Pancreas (tissue), 10 donors: ENCODE results near the gene PACS2. TPM values are rescaled to one million over a fixed set of nuclear protein-coding genes. Genes with fewer than 3 reads are reported as not detected.
"Not testable (repeated sequence)": the region's sequence is repeated elsewhere in the genome, so short reads cannot be mapped to it uniquely, and the experiment has no call there.

ENCODE experiments used
- ATAC-seq, 4 donors: fragments of 200-7000 bp; cut with Tn5 transposase; one replicate each; pipeline versions ENCODE4 v1.8.0 to v1.9.1; 2020; ENCODE audit warnings: mild to moderate bottlenecking in 4 of 4, moderate library complexity in 4 of 4
- DNase-seq, 6 donors: peaks; one replicate each; pipeline ENCODE4 v3.0.0-alpha.2; 2020
- FAIRE-seq: peaks from 2 replicates; lab custom pipeline; 2012; peaks lifted over from hg19 to GRCh38; lab: Jason Lieb, UNC
- H3K27ac ChIP-seq, 4 donors: fragments of 200-600 bp; sonication (generic); 1 replicate in 3 of 4; 2 replicates in 1 of 4; pipeline versions ENCODE4 v1.5.0 to v1.8.0; 2020
- H3K27me3 ChIP-seq, 4 donors: fragments of 200-600 bp; one replicate each; pipeline ENCODE4 v1.8.0; 2021
- H3K36me3 ChIP-seq, 3 donors: fragments of 200-600 bp; sonication (generic) in 1 of 3; one replicate each; pipeline versions ENCODE4 v1.5.0 to v1.8.0; 2020 to 2021
- H3K4me1 ChIP-seq, 3 donors: fragments of 200-600 bp; one replicate each; pipeline ENCODE4 v1.8.0; 2021
- H3K4me3 ChIP-seq, 4 donors: fragments of 200-600 bp; sonication (generic) in 2 of 4; one replicate each; pipeline versions ENCODE4 v1.5.0 to v1.8.0; 2020 to 2021
- H3K9me3 ChIP-seq, 4 donors: fragments of 200-600 bp; one replicate each; pipeline ENCODE4 v1.8.0; 2021
- WGBS, 2 donors: extraction: QIAGEN DNeasy Blood & Tissue Kit; methylation state at CpG; one replicate each; pipeline ENCODE4 v1.1.7; 2013; 5-methylcytosine and 5-hydroxymethylcytosine counted together
- intact Hi-C, 3 donors: fragments of 100-400 bp; cut with DNase I; formaldehyde crosslinking; loops; one replicate each; pipeline versions ENCODE4 v1.11.1 to v1.14.2; 2022
- polyA plus RNA-seq, 2 donors: library from polyadenylated mRNA; stranded (reverse); fragments of 200-250 nt; gene quantifications; one replicate each; pipeline ENCODE4 v1.2.3, GENCODE V29; 2013
- total RNA-seq, 6 donors: library from RNA; stranded (reverse); fragmentation: NEBNext Ultra II Directional in 4 of 6; extraction: Animal tissue kit (Norgen Biotek cat#: 25700) in 4 of 6; gene quantifications; one replicate each; pipeline versions ENCODE4 v1.2.1 to v1.2.4, GENCODE V29; 2021 to 2023
- TF ChIP-seq, protein P1 (sequence below), 4 donors: fragments of 200-600 bp; sonication (generic) in 3 of 4; IDR thresholded peaks; one replicate each; pipeline versions ENCODE4 v1.5.0 to v1.8.0; 2021; ENCODE audit warnings: antibody characterized with exemption in 4 of 4
- donor health status: healthy with polysubstance abuse.
- donor health status: DM: no; HTN: no; CAD: no; lungs with moderate emphysema.
- donor health status: DM: no; HTN: no; CAD: no.
- donor health status: control.
- donor health status: control.
- donor health status: Bipolar disorder and iron deficiency.
- donor health status: DM: yes; HTN: yes; CAD: no.
- donor health status: DM: no; HTN: no; CAD: no.
- donor health status: DM: no; HTN: no; CAD: no.
- donor health status: DM: yes; HTN: yes; CAD: no.

The PACS2 gene
- total and polyA plus RNA-seq, 8 donors, result 36.9 to 128 (median 49.3) TPM

DNA sequence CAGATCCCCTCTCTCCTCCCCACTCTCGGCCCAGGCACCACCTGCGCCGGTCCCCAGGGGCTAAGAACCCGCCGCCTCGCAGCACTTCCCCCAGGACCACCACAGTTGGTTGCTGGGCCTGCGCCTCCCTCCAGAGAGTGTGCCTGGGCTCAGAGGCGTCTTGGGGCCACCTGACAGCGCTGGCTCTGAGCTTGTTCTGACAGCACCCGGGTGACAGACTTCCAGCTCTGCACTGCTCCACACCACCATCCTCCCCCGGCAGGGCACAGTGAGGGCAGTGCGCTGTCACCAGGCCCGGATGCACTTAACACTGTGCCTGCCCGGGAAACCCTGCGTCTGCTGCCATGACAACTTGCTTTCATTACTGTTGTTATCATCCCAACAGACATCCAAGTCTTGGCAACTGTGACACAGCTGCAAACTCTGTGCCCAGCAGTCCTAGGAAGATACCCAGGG lies 20.4 kb upstream of the PACS2 start:
- Histone ChIP-seq H3K27me3 (no peaks in the 10 kb centered on the region), H3K36me3 (no peaks in the 10 kb centered on the region), H3K4me1 (peaks cover 2 to 12% (median 10%) of the 10 kb centered on the region in 3 donors), H3K27ac (peak overlapping the region in 1 of 4 donors; percentile 44), H3K9me3 (no peaks in the 10 kb centered on the region), H3K4me3 (no peak overlapping the region)
- intact Hi-C loops, result no loop called here
- 43 to 60% methylated on average over 15 of the region's 15 CpGs for WGBS, 2 donors
- TF ChIP-seq, protein P1, sequence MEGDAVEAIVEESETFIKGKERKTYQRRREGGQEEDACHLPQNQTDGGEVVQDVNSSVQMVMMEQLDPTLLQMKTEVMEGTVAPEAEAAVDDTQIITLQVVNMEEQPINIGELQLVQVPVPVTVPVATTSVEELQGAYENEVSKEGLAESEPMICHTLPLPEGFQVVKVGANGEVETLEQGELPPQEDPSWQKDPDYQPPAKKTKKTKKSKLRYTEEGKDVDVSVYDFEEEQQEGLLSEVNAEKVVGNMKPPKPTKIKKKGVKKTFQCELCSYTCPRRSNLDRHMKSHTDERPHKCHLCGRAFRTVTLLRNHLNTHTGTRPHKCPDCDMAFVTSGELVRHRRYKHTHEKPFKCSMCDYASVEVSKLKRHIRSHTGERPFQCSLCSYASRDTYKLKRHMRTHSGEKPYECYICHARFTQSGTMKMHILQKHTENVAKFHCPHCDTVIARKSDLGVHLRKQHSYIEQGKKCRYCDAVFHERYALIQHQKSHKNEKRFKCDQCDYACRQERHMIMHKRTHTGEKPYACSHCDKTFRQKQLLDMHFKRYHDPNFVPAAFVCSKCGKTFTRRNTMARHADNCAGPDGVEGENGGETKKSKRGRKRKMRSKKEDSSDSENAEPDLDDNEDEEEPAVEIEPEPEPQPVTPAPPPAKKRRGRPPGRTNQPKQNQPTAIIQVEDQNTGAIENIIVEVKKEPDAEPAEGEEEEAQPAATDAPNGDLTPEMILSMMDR (IDR thresholded peaks at IDR 0.05), result no peak
- FAIRE-seq (no peak), DNase-seq (peak in 3 of 6 donors; percentile 15 to 71 (median 56)), ATAC-seq (peak; percentile 46 to 89 (median 82))

DNA sequence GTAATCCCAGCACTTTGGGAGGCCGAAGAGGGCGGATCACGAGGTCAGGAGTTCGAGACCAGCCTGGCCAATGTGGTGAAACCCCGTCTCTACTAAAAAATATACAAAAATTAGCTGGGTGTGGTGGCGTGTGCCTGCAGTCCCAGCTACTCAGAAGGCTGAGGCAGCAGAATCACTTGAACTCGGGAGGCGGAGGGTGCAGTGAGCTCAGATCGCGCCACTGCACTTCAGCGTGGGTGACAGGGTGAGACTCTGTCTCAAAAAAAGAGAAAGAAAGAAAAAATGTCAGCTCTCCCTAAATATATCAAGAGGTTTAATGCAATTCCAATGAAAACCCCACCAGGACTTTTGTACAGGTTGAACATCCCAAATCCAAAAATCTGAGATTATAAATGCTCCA lies 17.2 kb upstream of the PACS2 start:
- 95 to 98% methylated on average over 11 of the region's 11 CpGs for WGBS, 2 donors
- ATAC-seq, H3K36me3 ChIP-seq, H3K4me3 ChIP-seq, FAIRE-seq, H3K27me3 ChIP-seq, H3K9me3 ChIP-seq, H3K27ac ChIP-seq, intact Hi-C loops: not testable (repeated sequence)
- peaks cover 9 to 19% (median 13%) of the 10 kb centered on the region in 3 donors for H3K4me1 ChIP-seq
- DNase-seq, result peak in 1 of 6 donors; percentile 13

DNA sequence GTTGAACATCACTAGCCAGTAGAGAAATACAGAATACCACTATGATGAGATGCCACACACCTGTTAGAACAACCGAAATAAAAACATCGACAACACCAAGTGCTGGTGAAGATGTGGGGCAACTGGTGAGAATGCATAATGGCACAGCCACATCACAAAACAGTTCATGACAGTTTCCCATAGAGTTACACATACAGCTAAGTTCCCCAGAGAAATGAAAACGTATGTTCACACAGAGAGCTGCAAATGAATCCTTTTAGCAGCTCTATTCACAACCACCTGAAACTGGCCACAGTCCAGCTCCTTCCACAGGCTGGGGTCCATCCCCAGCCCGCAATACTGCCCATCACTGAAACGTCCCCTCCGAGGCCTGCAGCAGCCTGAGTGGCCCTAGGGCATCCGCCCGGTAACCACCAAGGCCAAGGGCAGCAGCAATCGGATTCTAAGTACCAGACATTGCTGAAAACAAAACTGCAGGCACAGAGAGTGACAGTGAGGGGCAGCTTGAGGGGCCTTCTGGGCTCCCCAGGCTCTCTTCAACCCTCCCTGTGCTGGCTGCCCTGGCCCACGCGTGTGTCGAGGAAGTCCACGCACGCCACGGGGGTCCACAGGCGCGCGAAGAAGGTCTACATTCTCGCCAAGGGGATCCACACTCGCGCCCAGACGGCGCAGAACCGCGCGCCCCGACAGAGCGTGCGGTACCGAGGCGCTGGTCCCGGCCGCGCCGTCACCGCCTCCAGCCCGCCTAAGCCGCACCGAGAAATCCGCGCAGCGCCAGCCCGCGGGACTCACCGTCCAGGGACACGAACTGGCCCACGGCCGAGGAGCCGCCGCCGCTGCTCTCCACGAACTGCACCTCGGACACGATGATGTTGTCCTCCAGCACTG lies 14.7 kb upstream of the PACS2 start:
- intact Hi-C loops, result no loop called here
- FAIRE-seq, result no peak
- H3K36me3 ChIP-seq, result no peaks in the 10 kb centered on the region
- H3K9me3 ChIP-seq, result no peaks in the 10 kb centered on the region
- peak; percentile 0 to 8 (median 2) for ATAC-seq
- H3K4me1 ChIP-seq, result peaks cover 8 to 10% (median 9%) of the 10 kb centered on the region in 3 donors
- peak overlapping the region; percentile 79 to 96 (median 92) for H3K27ac ChIP-seq
- H3K27me3 ChIP-seq, result no peaks in the 10 kb centered on the region
- peak in 1 of 6 donors; percentile 85 for DNase-seq
- H3K4me3 ChIP-seq, result peak overlapping the region; percentile 64 to 81 (median 78)
- TF ChIP-seq, protein P1 (IDR thresholded peaks at IDR 0.05), result no peak
- WGBS, 2 donors, result 3 to 4% methylated on average over 51 to 54 of the region's 54 CpGs

DNA sequence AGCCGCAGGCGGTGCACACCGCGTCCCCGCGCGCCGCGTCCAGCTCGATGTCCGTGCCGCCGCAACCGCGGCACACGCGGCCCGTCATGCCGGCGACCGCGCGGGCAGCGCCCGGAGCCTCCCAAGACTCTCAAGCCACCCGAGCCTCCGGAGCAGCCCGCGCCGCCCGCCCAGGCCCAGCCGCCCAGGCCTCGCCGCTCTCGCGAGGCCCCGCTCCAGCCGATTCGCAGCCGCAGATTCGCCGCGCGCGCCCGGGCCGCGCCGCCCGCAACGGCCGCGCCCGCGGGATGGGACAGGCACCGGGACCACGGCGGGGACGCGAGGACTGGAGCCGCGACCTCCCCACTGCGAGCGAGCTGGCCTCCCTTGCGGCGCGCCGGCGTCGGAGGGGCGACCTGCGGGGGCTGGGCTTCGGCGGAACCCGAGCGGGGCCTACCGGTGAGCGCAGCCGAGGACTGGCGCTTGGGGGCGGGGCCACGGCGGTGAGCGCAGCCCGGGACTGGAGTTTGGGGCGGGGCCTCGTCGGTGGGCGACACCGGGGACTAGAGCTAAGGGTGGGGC lies 13.9 kb upstream of the PACS2 start, which contains the start of gene BRF1:
BRF1 (minus strand) TSS at position 460 of the 561 bp plus-strand sequence; CDS start at position 88, 372 bp downstream.
- peak within 1 kb of the TSS; percentile 64 to 81 (median 78) for H3K4me3 ChIP-seq
- H3K27me3 ChIP-seq, result no peaks in the 10 kb centered on the region
- FAIRE-seq (no peak), DNase-seq (peak; percentile 94 to 97 (median 96)), ATAC-seq (peak; percentile 89 to 96 (median 90))
- intact Hi-C loops, result no loop called here
- H3K36me3 ChIP-seq, result no peaks in the 10 kb centered on the region
- no peaks in the 10 kb centered on the region for H3K9me3 ChIP-seq
- WGBS, 2 donors, result 0 to 1% methylated on average over 72 to 90 of the region's 90 CpGs
- TF ChIP-seq, protein P1 (IDR thresholded peaks at IDR 0.05), result no peak
- H3K27ac ChIP-seq, result peak within 1 kb of the TSS; percentile 79 to 96 (median 92)
- peaks cover 8 to 10% (median 9%) of the 10 kb centered on the region in 3 donors for H3K4me1 ChIP-seq
